Lung microvascular endothelial cell (primary cell): ENCODE data around the gene UACA. TPM values are rescaled to one million over a fixed set of nuclear protein-coding genes. Genes with fewer than 3 reads are reported as not detected.

Experiments
- DNase-seq, 2 donors: peaks; one replicate each; pipeline versions ENCODE4 v3.0.0 to v3.0.0-alpha.2; 2010; ENCODE audit warnings: low read depth in 2 of 2
- total RNA-seq: library from RNA; depleted of rRNA; stranded (reverse); fragments of >200 nt; gene quantifications from 2 replicates; pipeline ENCODE4 v1.2.1, GENCODE V29; 2014

The UACA gene
- total RNA-seq, 1 donor from 2014 or later: 189 TPM

- no peak for DNase-seq
These were observed 48.8 kb downstream of the UACA start for GRCh38 chr15:70714565-70714964.

- DNase-seq: peak in 1 of 2 donors; percentile 32
These were observed 49.3 kb downstream of the UACA start for GRCh38 chr15:70714015-70714414.

GRCh38 chr15:70712271-70712670 lies 51.1 kb downstream of the UACA start:
- no peak for DNase-seq

- DNase-seq: no peak
These were observed 52.6 kb downstream of the UACA start for GRCh38 chr15:70710714-70711113.

GRCh38 chr15:70708839-70709238 lies 54.5 kb downstream of the UACA start:
- peak; percentile 55 to 65 for DNase-seq

GRCh38 chr15:70707686-70708300 lies 55.6 kb downstream of the UACA start:
- DNase-seq: no peak

- DNase-seq: no peak
These were observed 58.6 kb downstream of the UACA start for GRCh38 chr15:70704731-70705130.

- no peak for DNase-seq
These were observed 59.2 kb downstream of the UACA start for GRCh38 chr15:70704166-70704565.

GRCh38 chr15:70703096-70703878 lies 60.1 kb downstream of the UACA start:
- peak; percentile 36 to 81 for DNase-seq

GRCh38 chr15:70702584-70702983 lies 60.8 kb downstream of the UACA start:
- DNase-seq: no peak

GRCh38 chr15:70701891-70702568 lies 61.3 kb downstream of the UACA start:
- DNase-seq: peak; percentile 81 to 87

- no peak for DNase-seq
These were observed 62.2 kb downstream of the UACA start for GRCh38 chr15:70701171-70701570.

- no peak for DNase-seq
These were observed 63.5 kb downstream of the UACA start for GRCh38 chr15:70699890-70700289.

GRCh38 chr15:70698836-70699390 lies 64.4 kb downstream of the UACA start:
- DNase-seq: no peak

- peak in 1 of 2 donors; percentile 42 for DNase-seq
These were observed 64.9 kb downstream of the UACA start for GRCh38 chr15:70698426-70698825.

- peak; percentile 52 to 75 for DNase-seq
These were observed 72.7 kb downstream of the UACA start for GRCh38 chr15:70690491-70691276.

GRCh38 chr15:70690021-70690420 lies 73.3 kb downstream of the UACA start:
- no peak for DNase-seq

- no peak for DNase-seq
These were observed 75.9 kb downstream of the UACA start for GRCh38 chr15:70687482-70687881.

GRCh38 chr15:70680817-70681216 lies 82.5 kb downstream of the UACA start:
- DNase-seq: no peak

- DNase-seq: no peak
These were observed 83.5 kb downstream of the UACA start for GRCh38 chr15:70679919-70680231.

GRCh38 chr15:70672081-70672480 lies 91.3 kb downstream of the UACA start:
- peak in 1 of 2 donors; percentile 65 for DNase-seq

- DNase-seq: no peak
These were observed 92.7 kb downstream of the UACA start for GRCh38 chr15:70670680-70671079.
